EH (cell line): ENCODE data around the gene COL6A2.
"Not testable (repeated sequence)": the region's sequence is repeated elsewhere in the genome, so short reads cannot be mapped to it uniquely, and the experiment has no call there.

Experiments
- DNase-seq: peaks from one replicate; pipeline ENCODE4 v3.0.0-alpha.2; 2015; ENCODE audit warnings: low read depth

Gene COL6A2

DNA sequence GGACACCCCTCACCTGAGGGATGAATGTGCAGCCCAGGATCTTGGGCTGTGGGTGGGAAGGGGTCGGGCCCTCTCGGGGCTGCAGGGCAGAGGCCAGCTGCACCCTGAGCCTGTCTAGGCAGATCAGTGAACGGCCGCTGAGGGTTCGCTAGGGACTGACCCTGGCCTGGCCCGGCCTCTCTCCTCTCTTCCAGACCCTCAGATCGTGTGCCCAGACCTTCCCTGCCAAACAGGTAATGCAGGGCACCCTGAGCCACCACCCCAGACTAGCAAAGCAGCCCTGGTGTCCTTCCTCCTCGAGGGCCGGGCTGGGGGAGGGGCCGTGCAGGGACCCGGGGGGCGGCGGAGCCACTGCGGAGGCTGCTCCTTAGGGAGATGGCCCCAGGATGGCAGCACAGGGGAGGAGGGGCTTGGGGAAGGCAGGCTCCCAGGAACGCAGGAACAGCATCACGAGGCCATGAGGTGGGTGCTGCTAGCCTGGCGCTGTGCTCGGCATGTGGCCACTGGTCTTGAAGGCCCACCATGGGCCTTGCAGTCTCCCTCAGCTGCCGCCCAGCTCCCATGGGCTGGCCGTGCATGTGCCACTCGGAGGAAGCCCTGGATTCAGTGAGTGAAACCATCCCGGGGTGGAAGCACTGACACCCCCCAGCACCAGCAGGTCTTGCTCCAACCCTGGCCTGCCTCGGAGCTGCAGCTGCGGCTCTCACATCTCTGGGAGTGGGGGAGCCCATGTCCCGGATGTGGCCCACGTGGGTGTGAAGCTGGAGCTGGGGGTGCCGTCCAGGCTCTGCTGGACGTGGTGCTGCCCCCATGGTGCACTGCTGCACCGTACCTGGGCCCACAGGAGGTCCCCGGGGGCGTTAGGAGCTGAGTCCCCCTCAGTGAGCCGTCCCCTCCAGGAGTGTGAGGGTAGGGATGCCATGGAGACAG is 28.7 kb downstream of the COL6A2 start:
- DNase-seq, result no peak

DNA sequence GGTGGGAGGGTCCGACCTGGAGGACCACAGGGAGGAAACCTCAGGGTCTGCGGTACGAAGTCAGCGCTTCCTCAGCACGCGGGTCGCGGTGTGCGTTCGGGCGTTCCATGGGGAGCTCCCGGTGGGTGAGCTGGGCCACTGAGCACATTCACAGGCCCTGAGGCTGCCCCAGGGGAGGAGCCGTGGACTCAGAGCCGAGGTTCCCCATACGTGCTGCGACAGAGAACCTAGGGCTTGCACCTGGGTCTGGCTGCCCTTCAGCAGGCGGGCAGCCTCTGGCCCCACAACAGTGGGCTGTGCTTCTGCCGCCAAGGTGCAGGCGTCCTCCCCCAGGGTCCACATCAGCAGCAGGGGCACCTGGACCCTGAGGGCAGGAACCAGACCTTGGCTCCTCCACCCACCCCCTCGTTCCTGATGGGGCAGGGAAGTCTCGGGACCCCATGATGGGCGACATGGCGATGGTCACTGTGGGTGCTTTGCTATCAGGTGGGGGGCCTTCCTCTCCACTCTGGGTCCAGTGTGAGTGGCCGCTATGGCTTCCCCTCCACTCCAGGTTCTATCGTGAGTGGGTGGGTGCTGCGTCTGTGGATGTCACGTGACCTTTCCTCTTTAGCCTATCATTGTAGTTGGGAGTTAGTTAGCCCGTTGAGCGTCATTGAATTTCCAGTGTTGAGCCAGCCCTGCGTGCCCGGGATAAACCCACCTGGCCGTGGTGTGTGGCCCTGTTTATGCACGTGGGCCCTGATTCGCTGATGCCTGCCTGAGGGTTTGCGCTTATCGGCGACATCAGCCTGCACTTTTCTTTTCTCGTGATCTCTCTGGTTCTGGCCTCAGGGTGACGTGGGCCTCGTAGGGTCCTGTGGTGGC is 29.6 kb downstream of the COL6A2 start:
- no peak for DNase-seq

DNA sequence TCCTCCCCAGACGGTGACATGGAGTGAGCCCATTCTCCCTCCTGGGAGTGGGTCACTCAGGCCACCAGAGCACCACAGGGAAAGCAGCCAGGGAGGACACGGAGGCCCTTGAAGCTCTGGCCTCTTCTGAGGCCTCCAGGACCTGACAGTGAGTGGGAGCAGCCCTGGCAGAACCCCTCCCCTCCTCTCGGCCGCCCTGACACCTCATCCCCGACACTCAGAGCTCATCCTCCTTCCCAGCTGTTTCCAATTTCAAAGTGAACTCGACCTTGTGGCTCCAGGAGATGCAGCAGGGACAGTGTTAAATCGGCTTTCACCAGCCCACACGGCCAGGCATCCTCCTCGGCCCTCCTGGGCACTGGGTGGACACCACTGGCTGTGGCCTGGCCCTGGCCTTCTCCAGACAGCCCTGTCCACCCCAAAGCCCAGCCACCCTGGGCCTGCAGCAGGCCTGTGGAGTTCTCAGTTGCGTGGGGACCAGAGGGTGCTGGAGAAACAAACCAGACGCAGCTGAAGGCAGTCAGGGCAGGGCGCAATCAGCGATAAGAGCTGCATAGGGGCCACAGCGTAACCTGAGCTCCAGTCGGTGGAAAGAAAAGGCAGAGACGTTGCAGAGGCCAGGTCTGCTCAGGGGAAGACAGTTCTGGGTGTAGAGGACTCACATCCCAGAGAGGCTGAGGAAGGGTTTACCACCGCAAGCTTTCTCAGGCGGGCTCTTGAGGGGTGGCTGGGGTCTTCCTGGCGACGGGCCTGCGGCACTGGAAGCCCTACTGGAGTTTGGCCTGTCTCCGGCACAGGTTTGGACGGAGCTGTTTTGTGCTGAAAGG is 30.4 kb downstream of the COL6A2 start:
- DNase-seq, result no peak

DNA sequence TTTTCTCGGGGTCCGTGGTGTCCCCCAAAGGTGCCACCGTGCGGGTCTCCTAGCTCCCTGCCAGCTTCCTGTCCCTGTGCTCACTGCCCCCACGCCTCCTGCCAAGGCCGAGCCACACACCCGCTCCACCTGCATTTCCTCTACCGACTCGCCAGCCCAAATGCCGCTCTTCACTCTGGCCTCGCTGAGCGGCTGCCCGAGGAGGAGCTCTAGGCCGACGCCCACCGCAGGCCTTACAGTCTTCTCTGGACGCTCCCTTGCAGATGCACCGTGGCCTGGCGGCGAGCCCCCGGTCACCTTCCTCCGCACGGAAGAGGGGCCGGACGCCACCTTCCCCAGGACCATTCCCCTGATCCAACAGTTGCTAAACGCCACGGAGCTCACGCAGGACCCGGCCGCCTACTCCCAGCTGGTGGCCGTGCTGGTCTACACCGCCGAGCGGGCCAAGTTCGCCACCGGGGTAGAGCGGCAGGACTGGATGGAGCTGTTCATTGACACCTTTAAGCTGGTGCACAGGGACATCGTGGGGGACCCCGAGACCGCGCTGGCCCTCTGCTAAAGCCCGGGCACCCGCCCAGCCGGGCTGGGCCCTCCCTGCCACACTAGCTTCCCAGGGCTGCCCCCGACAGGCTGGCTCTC is 31.1 kb downstream of the COL6A2 start:
- no peak for DNase-seq

DNA sequence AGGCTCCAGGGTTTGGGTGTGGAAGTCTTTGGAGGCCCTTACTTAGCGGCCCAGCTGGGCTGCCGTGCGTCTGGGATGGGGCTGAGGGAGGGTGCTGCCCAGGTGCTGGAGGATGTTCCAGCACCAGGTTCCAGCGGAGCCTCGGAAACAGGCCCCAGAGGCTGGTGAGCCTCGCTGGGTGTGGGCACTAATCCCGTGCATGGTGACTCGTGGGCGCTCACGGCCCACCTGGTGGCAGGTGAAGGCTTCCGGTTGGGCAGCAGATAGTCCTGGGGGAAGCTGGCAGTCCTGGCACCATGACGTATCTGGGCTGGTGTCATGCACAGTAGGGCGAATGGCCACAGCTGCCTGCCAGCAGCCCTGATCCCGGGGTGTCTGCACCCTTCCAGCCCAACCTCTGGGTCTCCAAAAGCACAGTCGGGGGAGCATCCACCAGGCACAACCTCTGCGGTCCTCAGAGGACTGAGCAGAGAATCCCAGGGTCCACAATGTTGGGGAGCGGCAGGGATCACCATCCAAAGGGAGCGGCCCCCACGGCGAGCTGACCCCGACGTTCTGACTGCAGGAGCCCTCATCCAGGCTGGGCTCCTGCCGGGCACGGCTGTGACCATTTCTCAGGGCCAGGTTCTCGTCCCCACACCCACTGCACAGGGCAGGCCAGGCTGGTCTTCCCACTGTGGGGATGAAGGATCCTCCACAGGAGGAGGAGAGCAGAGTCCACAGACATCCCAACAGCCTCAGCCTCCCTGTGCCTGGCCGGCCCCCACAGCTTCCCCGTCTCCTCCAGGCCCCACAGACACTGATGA is 32.1 kb downstream of the COL6A2 start:
- no peak for DNase-seq

DNA sequence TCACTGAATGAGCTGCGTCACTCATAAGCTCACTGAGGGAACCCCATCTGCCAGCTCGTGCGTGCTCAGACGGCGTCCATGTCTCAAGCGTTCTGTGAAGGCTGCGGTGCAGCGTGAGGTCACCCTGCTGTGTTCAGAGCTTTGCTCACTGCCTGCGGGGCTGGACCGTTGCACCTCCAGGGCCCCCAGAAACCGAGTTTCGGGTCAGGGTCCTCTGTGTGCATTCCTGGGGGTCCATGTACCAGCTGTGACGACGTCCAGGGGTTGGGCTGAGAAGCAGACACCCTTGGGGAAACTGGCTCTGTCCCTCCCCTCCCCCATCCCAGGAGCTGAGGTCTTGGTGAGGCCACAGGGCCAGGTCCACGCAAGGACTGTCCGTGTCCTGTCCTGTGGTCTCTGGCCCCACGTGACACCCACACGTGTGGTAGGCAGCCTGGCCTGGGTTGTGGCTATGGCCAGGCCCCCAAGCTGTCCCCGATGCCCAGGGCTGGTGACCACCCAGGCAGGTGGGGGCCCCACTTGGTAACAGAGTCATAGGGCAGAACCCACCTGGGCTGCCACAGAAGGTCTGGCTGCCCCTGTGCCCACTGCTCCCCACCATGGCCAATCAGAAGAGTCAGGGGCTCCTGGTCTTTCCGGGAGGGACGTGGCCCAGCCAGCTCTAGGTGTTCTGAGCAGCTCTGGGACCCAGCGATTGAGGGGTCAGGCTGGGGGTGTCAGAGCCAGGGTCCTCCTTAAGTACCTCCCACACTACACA is 33.1 kb downstream of the COL6A2 start:
- no peak for DNase-seq

DNA sequence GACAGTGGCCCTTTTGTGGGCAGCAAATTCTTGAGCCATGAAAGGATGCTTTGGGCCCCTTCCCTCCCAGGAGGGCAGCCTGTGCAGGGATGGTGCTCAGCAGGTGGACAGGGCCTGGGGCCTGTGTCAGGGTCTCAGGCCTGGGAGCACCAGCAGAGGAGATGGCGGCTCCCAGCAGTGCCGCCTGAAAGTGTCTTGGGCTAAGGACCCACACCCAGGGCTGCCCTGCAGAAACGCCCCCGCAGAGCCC is 33.6 kb downstream of the COL6A2 start:
- no peak for DNase-seq

DNA sequence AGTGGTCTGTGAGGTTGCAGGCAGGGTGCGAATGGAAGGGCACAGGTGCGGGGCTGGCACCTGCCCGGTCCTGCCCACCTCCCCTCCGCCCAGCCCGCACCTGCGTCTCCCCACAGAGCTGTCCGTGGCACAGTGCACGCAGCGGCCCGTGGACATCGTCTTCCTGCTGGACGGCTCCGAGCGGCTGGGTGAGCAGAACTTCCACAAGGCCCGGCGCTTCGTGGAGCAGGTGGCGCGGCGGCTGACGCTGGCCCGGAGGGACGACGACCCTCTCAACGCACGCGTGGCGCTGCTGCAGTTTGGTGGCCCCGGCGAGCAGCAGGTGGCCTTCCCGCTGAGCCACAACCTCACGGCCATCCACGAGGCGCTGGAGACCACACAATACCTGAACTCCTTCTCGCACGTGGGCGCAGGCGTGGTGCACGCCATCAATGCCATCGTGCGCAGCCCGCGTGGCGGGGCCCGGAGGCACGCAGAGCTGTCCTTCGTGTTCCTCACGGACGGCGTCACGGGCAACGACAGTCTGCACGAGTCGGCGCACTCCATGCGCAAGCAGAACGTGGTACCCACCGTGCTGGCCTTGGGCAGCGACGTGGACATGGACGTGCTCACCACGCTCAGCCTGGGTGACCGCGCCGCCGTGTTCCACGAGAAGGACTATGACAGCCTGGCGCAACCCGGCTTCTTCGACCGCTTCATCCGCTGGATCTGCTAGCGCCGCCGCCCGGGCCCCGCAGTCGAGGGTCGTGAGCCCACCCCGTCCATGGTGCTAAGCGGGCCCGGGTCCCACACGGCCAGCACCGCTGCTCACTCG is 34.1 kb downstream of the COL6A2 start:
- no peak for DNase-seq

DNA sequence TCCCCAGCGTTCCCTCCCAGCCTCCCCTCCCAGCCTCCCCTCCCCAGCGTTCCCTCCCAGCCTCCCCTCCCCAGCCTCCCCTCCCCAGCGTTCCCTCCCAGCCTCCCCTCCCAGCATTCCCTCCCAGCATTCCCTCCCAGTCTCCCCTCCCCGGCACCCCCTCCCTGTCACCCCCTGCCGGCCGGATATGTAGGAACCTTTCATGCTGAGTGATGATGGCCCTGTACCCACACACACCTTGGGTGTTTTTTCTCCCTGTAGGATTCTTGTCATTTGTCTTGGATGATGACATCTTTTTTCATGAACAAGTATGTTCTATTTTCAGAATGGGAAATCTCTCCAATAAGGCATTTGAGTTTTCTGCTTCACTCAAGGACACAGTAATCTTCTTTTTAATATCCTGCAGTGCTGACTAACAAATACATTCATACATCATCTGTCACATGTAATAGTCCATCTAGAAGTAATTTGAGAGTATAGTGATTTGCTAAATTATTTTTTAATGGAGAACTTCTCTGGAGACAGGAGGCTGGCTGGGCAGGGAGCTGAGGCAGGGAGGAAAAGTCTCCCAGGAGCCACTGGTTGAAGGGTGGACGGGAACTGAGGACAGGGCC is 38.0 kb downstream of the COL6A2 start:
- no peak for DNase-seq

DNA sequence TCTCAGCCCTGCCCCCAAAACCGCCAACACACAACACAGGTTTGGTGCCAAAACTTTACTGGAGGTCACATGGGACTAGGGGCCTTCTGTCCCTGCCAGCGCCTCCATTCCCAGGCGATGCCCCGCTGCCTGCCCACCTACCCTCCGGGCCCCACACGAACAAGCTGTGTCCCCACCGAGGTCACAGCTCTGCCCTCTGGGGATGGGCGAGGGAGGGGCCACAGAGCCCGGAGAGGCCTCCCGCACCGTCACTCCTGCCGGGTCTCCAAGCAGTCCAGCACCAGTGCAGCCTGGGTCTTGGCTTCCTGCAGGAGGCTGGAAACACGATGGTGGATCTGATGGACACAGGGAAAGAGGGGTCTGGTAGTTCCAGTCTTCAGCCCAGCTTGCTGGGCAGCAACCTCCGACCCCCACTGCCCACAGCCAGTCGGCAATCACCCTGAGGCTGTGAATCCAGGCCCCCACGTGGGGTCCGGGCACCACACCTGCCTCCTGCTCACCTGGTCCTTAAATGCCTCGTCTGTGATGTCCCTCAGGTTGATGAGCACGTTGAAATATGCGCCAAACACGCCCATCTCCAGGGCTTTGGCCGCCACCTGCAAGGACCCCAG is 38.9 kb downstream of the COL6A2 start:
- DNase-seq, result no peak

DNA sequence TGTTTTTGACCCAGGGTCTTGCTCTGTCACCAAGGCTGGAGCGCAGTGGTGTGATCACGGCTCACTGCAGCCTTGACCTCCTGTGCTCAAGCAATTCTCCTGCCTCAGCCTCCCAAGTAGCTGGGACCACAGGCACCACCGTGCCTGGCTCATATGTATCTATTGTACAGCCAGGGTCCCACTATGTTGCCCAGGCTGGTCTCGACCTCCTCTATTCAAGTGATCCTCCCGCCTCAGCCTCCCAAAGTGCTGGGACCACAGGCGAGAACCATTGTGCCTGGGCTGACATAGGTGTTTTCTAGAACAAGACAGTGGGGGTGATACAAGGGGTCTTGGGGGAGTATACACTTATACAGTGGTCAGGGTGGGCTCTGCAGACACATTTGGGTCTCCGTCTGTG is 40.0 kb downstream of the COL6A2 start:
- DNase-seq, result no peak

DNA sequence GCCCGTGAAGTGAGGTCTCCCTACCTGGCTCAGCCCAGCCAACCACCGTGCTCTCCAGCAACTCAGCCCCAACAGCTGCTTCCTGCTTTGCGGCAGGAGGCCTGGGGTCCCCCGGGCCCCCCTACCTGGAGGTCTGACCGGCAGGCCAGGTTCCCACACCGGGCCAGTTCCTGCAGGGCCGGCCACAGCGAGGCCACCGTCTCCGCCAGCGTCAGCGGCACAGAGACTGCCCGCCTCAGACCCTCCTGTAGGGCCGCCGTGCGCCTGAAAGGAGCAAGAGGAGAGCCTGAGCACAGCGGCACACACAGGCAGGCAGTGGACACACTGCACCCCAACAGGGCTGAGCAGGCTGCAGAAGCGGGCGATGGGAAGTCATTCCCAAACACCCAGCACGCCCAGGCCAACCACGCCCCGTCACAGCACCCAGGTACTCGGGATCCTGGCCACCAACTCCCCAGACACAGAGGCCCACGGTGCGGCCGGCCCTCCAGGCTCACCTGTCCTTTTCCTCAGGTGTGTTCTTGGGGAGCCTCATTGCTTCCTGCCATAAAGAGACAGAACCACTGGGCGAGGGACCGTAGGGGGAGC is 40.6 kb downstream of the COL6A2 start:
- no peak for DNase-seq

DNA sequence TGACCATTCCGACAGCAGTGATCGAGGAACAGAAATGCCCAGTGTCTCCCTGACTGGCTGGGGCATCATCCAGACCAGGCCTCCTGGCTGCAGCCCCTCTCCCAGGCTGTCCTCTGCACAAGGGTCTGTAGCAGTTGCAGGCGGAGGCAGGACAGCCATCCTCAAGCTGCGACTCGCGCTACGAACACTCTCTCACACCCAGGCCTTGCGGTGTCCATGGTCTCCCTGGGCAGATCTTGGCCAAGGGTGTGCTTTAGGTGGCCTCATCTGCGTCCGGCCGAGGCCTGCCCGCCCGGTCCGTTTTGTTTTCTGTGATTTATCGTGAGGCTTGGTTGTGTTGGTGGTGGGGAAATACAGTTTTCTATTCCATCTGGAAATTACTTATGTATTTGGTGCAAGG is 41.8 kb downstream of the COL6A2 start:
- no peak for DNase-seq

DNA sequence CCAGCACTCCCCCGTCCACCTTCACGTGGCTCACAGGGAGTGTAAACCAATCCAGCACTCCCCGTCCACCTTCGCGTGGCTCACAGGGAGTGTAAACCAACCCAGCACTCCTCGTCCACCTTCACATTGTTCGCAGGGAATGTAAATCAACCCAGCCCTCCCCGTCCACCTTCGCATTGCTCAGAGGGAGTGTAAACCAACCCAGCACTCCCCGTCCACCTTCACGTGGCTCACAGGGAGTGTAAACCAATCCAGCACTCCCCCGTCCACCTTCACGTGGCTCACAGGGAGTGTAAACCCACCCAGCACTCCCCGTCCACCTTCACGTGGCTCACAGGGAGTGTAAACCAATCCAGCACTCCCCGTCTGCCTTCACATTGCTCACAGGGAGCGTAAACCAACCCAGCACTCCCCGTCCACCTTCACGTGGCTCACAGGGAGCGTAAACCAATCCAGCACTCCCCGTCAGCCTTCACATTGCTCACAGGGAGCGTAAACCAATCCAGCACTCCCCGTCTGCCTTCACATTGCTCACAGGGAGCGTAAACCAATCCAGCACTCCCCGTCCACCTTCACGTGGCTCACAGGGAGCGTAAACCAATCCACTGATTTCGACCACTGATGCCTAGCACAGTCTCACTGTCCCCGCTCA is 42.6 kb downstream of the COL6A2 start:
- DNase-seq, result not testable (repeated sequence)

DNA sequence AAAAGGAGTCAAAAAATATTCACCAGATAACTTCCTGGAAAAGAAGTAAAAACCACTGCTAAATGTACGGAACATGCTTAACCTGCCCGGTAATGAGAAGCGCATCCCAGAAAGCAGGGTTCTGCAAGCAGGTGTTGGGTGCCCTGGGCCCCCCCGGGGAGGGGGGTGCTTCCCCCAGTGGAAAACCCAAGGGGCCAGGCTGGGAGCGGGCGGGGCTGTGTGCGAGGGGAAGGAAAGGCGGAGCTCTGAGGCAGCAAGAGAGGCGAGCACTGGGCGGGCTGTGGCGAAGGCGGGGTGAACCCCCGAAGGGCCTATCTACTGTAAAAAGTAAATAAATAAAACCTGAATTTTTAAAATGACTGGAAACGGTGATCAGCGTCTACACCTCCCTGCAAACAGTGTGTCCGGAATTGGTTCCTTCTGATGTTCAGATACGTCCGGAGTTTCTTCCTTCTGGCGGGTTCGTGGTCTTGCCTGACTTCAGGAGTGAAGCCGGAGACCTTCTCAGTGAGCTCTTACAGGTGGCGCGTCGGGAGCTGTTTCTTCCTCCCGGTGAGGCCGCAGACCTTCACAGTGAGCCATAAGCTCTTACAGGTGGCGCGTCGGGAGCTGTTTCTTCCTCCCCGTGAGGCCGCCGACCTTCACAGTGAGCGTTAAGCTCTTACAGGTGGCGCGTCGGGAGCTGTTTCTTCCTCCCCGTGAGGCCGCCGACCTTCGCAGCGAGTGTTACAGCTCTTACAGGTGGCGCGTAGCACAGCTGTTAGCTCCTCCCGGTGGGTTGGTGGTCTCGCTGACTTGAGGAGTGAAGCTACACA is 44.1 kb downstream of the COL6A2 start:
- no peak for DNase-seq

DNA sequence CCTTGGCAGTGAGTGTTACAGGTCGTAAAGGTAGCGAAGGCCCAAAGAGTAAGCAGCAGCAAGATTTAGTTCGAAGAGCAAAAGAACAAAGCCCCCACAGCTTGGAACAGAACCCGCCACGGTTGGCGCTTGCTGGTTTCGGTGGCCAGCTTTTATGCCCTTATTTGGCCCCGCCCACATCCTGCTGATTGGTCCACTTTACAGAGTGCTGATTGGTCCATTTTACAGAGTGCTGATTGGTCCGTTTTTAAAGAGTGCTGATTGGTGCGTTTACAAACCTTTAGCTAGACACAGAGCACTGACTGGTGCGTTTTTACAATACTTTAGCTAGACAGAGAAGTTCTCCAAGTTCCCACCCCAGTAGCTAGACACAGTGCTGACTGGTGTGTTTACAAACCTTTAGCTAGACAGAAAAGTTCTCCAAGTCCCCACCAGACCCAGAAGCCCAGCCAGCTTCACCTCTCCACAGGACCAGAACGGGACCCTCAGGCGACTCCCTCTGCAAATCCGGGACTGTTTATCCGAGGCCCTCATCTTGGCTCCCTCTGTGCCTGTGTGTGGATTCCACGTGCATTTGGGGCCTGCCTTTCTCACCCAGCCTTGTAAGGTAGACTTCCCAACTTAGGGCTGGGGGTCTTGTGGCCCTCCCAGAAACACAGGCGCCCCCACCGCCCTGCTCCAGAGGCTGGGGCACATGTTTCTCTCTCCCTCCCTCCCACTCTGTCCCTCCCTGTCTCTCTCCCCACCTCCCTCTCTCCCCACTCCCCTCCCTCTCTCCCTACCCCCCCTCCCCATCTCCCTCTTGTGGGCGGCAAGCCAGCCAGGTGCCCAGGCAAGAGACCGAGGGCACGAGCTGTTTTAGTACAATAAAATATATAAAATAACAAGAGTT is 44.9 kb downstream of the COL6A2 start:
- DNase-seq, result no peak
